ENCODE measurements around the gene COMMD3. TPM values are rescaled to one million over a fixed set of nuclear protein-coding genes. Genes with fewer than 3 reads are reported as not detected.

Gene COMMD3
- total and polyA plus RNA-seq, 2 of the 4 experiments (the other 2 are of a cell fraction) = 30.8 to 44.8 TPM

GRCh38 chr10:22317076-22317370, 835 bp downstream of the COMMD3 start:
- ChIA-PET CTCF (interaction anchor here (0.6 kb wide), 1 partner anchor 199 kb away, joined by 3 read pairs; no protein-coding TSS in a partner anchor), POLR2A (ENCODE audit: unreplicated experiment) (no interaction called here)
- peak overlapping the region; percentile 81 for H3K9ac ChIP-seq (ENCODE audit: low read depth, low read length)
- H3K36me3 ChIP-seq (ENCODE audit: control insufficient read depth, insufficient read depth, low read length) = no peaks in the 10 kb centered on the region
- H3K56ac ChIP-seq (ENCODE audit: extremely low read depth, insufficient read depth, low read length) = peak overlapping the region; percentile 87; the same call in 1 of the 2 replicates
- no CpG with 5 or more reads among the region's 9 CpGs for WGBS, 2 experiments (ENCODE audit: extremely low coverage in 2 of 2, insufficient read length in 1 of 2)
- no peak overlapping the region for H2BK15ac ChIP-seq (ENCODE audit: low read depth, low read length)
- peak overlapping the region; percentile 76 for H3K4me3 ChIP-seq (ENCODE audit: insufficient read depth, low read depth, low read length)
- H2BK20ac ChIP-seq (ENCODE audit: low read depth, low read length) = no peak overlapping the region
- DNase-seq (no peak), ATAC-seq (ENCODE audit: low read depth) (no peak)
- H2AK5ac ChIP-seq (ENCODE audit: low read depth, low read length) = no peak overlapping the region; the same call in 1 of the 2 replicates
- peak overlapping the region; percentile 93 for H3K27ac ChIP-seq (ENCODE audit: insufficient read depth, low read length)
- 0 out of 2 replicates have a peak, but pooled peaks cover 1% of the 10 kb centered on the region for H3K9me3 ChIP-seq (ENCODE audit: control insufficient read depth, insufficient read depth, low read length)
- H4K20me1 ChIP-seq (ENCODE audit: insufficient read depth, low read length) = no peaks in the 10 kb centered on the region
- TF ChIP-seq RCOR1 (IDR thresholded peaks at IDR 0.05; ENCODE audit: insufficient replicate concordance, low read length) = no peak
- no peak for TF ChIP-seq MAZ (IDR thresholded peaks at IDR 0.05; ENCODE audit: borderline replicate concordance, low read depth, low read length)
- peak overlapping the region; percentile 87; the same call in 1 of the 2 replicates for H3K4ac ChIP-seq (ENCODE audit: low read depth, low read length)
- H3K18ac ChIP-seq (ENCODE audit: low read depth, low read length) = peak overlapping the region; percentile 30; the same call in 1 of the 2 replicates
- in situ Hi-C loops (cut with MboI; ENCODE audit: low sequenced_read_pairs) (loop anchor here (10.0 to 25.0 kb wide), 3 partner anchors 312 to 805 kb away; partner anchors contain the start of gene DNAJC1), dilution Hi-C loops (cut with HindIII; ENCODE audit: low sequenced_read_pairs, unreplicated experiment) (no loop called here), intact Hi-C loops (cut with micrococcal nuclease) (loop anchor here (2.0 to 5.0 kb wide), 3 partner anchors 314 to 820 kb away; partner anchors contain the start of genes DNAJC1 and PIP4K2A)
- peak overlapping the region; percentile 99 for H2AFZ ChIP-seq (replicated peaks; ENCODE audit: low read length, poor library complexity)
- no TSS peak for BruUV-seq (replicated peaks)
- peak overlapping the region; percentile 10 for H2AK9ac ChIP-seq (replicated peaks; ENCODE audit: low read depth, low read length, poor library complexity)
- no peaks in the 10 kb centered on the region; the same call in 1 of the 2 replicates for H3K9me1 ChIP-seq (ENCODE audit: insufficient read depth, low read length)
- peaks cover 5 to 12% of the 10 kb centered on the region in 2 experiments for H3K79me1 ChIP-seq (ENCODE audit: low read depth in 1 of 2, low read length in 2 of 2)
- H3K23ac ChIP-seq (ENCODE audit: low read depth, low read length) = peak overlapping the region; percentile 44
- H3K4me1 ChIP-seq (ENCODE audit: control insufficient read depth, insufficient read depth, low read length) = no peaks in the 10 kb centered on the region
- peak overlapping the region; percentile 67 for H2BK5ac ChIP-seq (ENCODE audit: low read depth, low read length, poor library complexity, severe bottlenecking)
- H3K27me3 ChIP-seq (ENCODE audit: control insufficient read depth, insufficient read depth, low read length) = peaks cover 4% of the 10 kb centered on the region
- H3K4me2 ChIP-seq (ENCODE audit: low read depth, low read length) = peak overlapping the region; percentile 96
- H4K5ac ChIP-seq (ENCODE audit: low read depth, low read length) = peak overlapping the region; percentile 61; the same call in 1 of the 2 replicates
- no peak overlapping the region for H2BK120ac ChIP-seq (ENCODE audit: low read depth, low read length)
- H4K8ac ChIP-seq (ENCODE audit: low read depth in 2 of 2, low read length in 2 of 2) = peak overlapping the region; percentile 14 to 43; a peak in 2 of 4 replicates
- peak overlapping the region; percentile 77 for H3K14ac ChIP-seq (replicated peaks; ENCODE audit: low read depth, low read length)
- no peak overlapping the region for H4K91ac ChIP-seq (ENCODE audit: insufficient read depth, low read depth, low read length)
